HG03378 (cell line): Measurements from ENCODE around the gene CRBN.

Experiments
- ATAC-seq: cut with Tn5 transposase; IDR thresholded peaks from one replicate; pipeline ENCODE4 v1.9.1; 2021; ENCODE audit warnings: mild to moderate bottlenecking, moderate library complexity; ENCODE audit not compliant: unreplicated experiment

The CRBN gene

GRCh38 chr3:3113042-3113709 is 66.3 kb downstream of the CRBN start:
- no peak for ATAC-seq

GRCh38 chr3:3110749-3111361 is 68.6 kb downstream of the CRBN start:
- no peak for ATAC-seq

- peak; percentile 37 for ATAC-seq
These were observed 69.2 kb downstream of the CRBN start, which contains the start of gene IL5RA for GRCh38 chr3:3110299-3110630. TSS of gene IL5RA (minus strand) at chr3:3110374. CDS start at chr3:3104984, 5,390 bp downstream.

- peak; percentile 76 for ATAC-seq
These were observed 69.8 kb downstream of the CRBN start for GRCh38 chr3:3109407-3110298.

GRCh38 chr3:3107858-3108257 is 71.6 kb downstream of the CRBN start:
- no peak for ATAC-seq

DNA sequence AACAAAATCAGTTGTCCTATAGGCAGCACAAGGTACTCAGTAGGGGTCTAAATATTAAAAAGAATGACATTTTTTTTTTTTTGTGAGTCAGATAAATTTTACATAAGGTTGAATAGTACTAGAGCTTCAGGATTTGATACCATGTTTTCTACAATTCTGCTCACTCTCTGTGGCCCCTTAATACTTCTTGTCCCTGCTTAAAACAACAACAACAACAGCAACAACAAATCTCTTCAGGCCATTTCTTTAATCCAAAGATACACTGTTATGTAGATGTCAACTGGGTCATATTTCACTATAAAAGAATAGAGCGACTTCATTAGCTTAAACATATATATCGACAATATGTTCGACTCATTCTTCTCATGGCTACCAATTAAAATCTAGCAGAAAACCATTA is 72.3 kb downstream of the CRBN start:
- no peak for ATAC-seq

GRCh38 chr3:3105815-3106214 is 73.7 kb downstream of the CRBN start:
- ATAC-seq: no peak

DNA sequence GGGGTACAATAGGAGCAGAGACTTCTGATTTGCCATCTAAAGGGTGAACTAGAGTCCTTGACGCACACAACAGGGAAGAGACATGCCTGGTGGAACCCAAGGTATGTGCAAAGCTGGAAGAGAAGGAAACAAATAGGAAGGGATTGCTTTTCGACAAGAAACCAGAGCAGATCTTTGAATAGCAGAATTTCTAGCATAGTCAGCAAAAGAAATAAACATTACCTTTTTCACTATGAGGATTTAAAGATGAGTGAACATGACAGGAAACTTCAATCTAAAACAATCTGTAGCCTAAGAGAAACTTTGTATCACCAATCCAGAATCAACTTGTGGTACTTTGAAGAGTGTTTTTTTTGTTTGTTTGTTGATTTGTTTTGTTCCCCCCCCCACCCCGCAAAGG is 74.2 kb downstream of the CRBN start:
- ATAC-seq: no peak

DNA sequence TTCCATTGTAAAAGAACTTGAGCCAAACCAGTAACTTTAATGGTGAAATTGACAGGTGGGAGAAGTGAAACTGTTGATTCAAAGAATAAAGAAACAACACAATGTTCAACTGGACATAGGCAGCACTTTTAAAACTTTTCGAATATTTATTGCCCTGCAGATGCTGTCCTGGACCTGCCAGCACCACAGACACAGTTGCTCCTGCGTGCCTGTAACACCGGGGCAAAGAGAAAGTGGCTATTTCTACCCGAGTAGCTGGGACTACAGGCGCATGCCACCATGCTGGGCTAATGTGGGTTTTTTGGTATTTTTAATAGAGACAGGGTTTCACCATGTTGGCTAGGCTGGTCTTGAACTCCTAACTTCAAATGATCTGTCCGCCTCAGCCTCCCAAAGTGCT is 76.7 kb downstream of the CRBN start:
- ATAC-seq: no peak

- no peak for ATAC-seq
These were observed 77.6 kb downstream of the CRBN start for GRCh38 chr3:3101660-3102458.
